GM10266 (cell line): ENCODE data around the gene HES7.

Experiments
- DNase-seq: peaks from one replicate; pipeline ENCODE4 v3.0.0; 2012; ENCODE audit errors: extremely low spot score
- TF ChIP-seq, protein P1 (sequence below): IDR thresholded peaks from 2 replicates; pipeline ENCODE4 v1.5.1; 2012; ENCODE audit warnings: mild to moderate bottlenecking, low read depth; ENCODE audit not compliant: control insufficient read depth, insufficient read depth; ENCODE audit errors: missing control alignments

HES7 gene

GRCh38 chr17:8087075-8087951 lies 36.6 kb downstream of the HES7 start, which contains the start of gene ALOX12B:
Gene ALOX12B, minus strand, starts transcription at chr17:8087716. Its CDS starts 274 bp downstream, at chr17:8087442.
- DNase-seq: no peak
- TF ChIP-seq, protein P1, sequence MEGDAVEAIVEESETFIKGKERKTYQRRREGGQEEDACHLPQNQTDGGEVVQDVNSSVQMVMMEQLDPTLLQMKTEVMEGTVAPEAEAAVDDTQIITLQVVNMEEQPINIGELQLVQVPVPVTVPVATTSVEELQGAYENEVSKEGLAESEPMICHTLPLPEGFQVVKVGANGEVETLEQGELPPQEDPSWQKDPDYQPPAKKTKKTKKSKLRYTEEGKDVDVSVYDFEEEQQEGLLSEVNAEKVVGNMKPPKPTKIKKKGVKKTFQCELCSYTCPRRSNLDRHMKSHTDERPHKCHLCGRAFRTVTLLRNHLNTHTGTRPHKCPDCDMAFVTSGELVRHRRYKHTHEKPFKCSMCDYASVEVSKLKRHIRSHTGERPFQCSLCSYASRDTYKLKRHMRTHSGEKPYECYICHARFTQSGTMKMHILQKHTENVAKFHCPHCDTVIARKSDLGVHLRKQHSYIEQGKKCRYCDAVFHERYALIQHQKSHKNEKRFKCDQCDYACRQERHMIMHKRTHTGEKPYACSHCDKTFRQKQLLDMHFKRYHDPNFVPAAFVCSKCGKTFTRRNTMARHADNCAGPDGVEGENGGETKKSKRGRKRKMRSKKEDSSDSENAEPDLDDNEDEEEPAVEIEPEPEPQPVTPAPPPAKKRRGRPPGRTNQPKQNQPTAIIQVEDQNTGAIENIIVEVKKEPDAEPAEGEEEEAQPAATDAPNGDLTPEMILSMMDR: no peak

GRCh38 chr17:8084250-8084649 lies 39.7 kb downstream of the HES7 start:
- TF ChIP-seq, protein P1: no peak
- no peak for DNase-seq

DNA sequence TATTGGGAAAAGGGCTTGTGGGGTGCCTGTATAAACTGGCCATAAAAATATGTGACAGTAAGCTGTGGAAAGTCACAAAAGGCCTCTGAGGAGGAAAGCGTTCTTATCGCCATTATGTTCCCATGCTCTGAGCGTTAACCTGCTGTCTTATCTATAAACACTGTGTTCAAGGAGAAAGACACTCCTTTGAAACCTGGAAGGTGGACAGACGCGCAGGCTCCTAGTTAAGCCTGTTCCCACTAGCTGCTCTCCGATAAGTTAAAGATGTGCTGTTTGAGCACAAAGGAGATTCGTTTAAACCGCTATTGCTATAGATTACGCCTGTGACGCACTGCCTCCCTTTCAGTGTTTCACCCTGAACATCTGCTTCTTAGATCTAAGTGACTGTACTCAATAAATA lies 41.6 kb downstream of the HES7 start:
- TF ChIP-seq, protein P1: no peak
- no peak for DNase-seq

DNA sequence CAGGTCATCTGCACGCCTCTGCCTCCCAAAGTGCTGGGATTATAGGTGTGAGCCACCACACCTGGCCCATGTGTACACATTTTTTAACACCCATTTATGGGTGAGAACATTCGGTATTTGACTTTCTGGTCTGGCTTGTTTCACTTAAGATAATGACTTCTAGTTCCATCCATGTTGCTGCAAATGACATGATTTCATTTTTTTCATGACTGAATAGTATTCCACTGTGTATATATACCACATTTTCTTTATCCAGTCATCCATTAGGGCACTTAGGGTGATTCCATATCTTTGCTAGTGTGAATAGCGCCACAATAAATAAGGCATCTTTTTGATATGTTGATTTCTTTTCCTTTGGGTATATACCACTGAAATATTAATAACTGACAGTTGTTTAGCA lies 42.0 kb downstream of the HES7 start:
- no peak for DNase-seq
- TF ChIP-seq, protein P1: no peak

DNA sequence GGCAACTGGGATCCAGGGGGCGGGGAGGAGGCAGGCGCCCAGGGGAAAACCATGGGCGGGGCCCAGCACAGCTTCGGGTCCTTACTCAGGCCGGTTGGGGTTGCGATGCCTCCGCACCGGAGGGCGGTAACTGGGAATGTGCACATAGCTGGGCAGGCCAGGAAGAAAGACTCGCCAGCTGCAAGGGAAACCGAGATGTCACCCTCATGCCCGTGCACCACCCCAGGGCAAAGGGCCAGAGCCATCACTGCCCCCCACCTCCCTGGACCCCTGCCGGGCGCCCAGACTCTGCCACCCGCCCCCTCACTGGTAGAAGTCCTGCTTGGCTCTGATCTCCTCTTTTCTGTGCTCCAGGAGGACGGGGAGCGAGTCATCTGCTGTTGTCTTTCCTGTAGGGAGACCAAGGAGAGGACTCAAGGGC lies 43.1 kb downstream of the HES7 start:
- no peak for DNase-seq
- TF ChIP-seq, protein P1: no peak

- DNase-seq: no peak
- TF ChIP-seq, protein P1: no peak
These were observed 43.6 kb downstream of the HES7 start for GRCh38 chr17:8080208-8080798.
